ENCODE data around the gene LARGE1.

GRCh38 chr22:33896575-33897447 lies 23.5 kb downstream of the LARGE1 start:
- TF ChIP-seq POLR2A (IDR thresholded peaks at IDR 0.05) (no peak), EP300 (IDR thresholded peaks at IDR 0.05) (no peak), CTCF (IDR thresholded peaks at IDR 0.05) (no peak)

Measured in tibial nerve (tissue), 4 donors.